K562 (cell line): ENCODE results near the gene TGFB2. TPM values are rescaled to one million over a fixed set of nuclear protein-coding genes. Genes with fewer than 3 reads are reported as not detected.

Source experiments
- ATAC-seq: fragments of 200-7000 bp; cut with Tn5 transposase; 3 replicates; pipeline ENCODE4 v1.9.1; 2020; ENCODE audit warnings: moderate library complexity
- BruUV-seq: library from RNA; stranded (reverse); fragments of 400-500 nt; replicated peaks from 2 replicates; lab custom pipeline; 2021; lab: Mats Ljungman, UMichigan
- CTCF ChIA-PET: fragments of 300-600 bp; formaldehyde crosslinking; extraction: SDS; loops from one replicate; lab custom pipeline; 2021; ENCODE audit warnings: low intra/inter-chr PET ratio; lab: Yijun Ruan, JAX
- POLR2A ChIA-PET: fragments of 300-600, 350-650 bp; sonication (Branson Sonifier 250); formaldehyde crosslinking; extraction: SDS; loops from one replicate; lab custom pipeline; 2021; ENCODE audit warnings: antibody characterized with exemption, inconsistent platforms; lab: Yijun Ruan, JAX
- DNase-seq, 4 experiments: peaks; one replicate each; pipeline versions ENCODE4 v3.0.0 to v3.0.0-alpha.2; 2011 to 2018; ENCODE audit warnings: low spot score in 3 of 4, mixed read lengths in 3 of 4; ENCODE audit errors: extremely low read depth in 1 of 4
- FAIRE-seq: peaks from 2 replicates; lab custom pipeline; 2011; peaks lifted over from hg19 to GRCh38; lab: Jason Lieb, UNC
- H2AFZ ChIP-seq: 2 replicates; pipeline ENCODE4 v1.6.0; 2011; ENCODE audit warnings: low read depth, low read length, control low read depth, inconsistent platforms
- H3K27ac ChIP-seq: fragments of 200-600 bp; 3 replicates; pipeline ENCODE4 v1.8.0; 2011; ENCODE audit warnings: low read depth, mild to moderate bottlenecking, control low read depth, inconsistent platforms, low read length, moderate library complexity, mixed read lengths; ENCODE audit errors: extremely low read depth
- H3K27me3 ChIP-seq, 2 experiments: fragments of 300-600 bp in 1 of 2; 2 replicates in 1 of 2; 3 replicates in 1 of 2; pipeline versions ENCODE4 v1.6.0 to v1.8.0; 2011; ENCODE audit warnings: inconsistent platforms in 2 of 2, low read length in 2 of 2, mild to moderate bottlenecking in 1 of 2, mixed read lengths in 1 of 2, moderate library complexity in 1 of 2; ENCODE audit not compliant: control insufficient read depth in 2 of 2, insufficient read depth in 2 of 2
- H3K36me3 ChIP-seq: fragments of 300-600 bp; 3 replicates; pipeline ENCODE4 v1.8.0; 2011; ENCODE audit warnings: mild to moderate bottlenecking, low read length, inconsistent platforms; ENCODE audit not compliant: control insufficient read depth, insufficient read depth
- H3K4me1 ChIP-seq, 2 experiments: fragments of 200-600 bp in 1 of 2; replicated peaks in 1 of 2; 2 replicates in 1 of 2; 3 replicates in 1 of 2; pipeline versions ENCODE4 v1.5.1 to v1.8.0; 2011; ENCODE audit warnings: inconsistent platforms in 2 of 2, low read length in 2 of 2, mild to moderate bottlenecking in 1 of 2, mixed read lengths in 1 of 2, moderate library complexity in 1 of 2; ENCODE audit not compliant: control insufficient read depth in 2 of 2, insufficient read depth in 2 of 2
- H3K4me2 ChIP-seq: 2 replicates; pipeline ENCODE4 v1.6.1; 2011; ENCODE audit warnings: low read length, control low read depth, inconsistent platforms, mixed read lengths; ENCODE audit not compliant: insufficient read depth
- H3K4me3 ChIP-seq: fragments of 200-600 bp; sonication (generic), shearing (Covaris generic); 2 replicates; pipeline ENCODE4 v1.5.1; 2016; ENCODE audit warnings: control low read depth, inconsistent platforms
- H3K79me2 ChIP-seq: fragments of 200-600 bp; 3 replicates; pipeline ENCODE4 v1.8.0; 2011; ENCODE audit warnings: low read length, inconsistent platforms; ENCODE audit not compliant: control insufficient read depth, insufficient read depth
- H3K9ac ChIP-seq, 2 experiments: 2 replicates each; pipeline versions ENCODE4 v1.6.0 to v1.6.1; 2011; ENCODE audit warnings: low read depth in 2 of 2, low read length in 2 of 2, control low read depth in 1 of 2, inconsistent platforms in 1 of 2, mild to moderate bottlenecking in 1 of 2, mixed read lengths in 1 of 2; ENCODE audit not compliant: insufficient read depth in 1 of 2
- H3K9me1 ChIP-seq: one replicate; pipeline ENCODE4 v1.6.0; 2011; ENCODE audit warnings: inconsistent platforms, mild to moderate bottlenecking, low read length, moderate library complexity; ENCODE audit not compliant: control insufficient read depth, insufficient read depth
- H3K9me3 ChIP-seq: replicated peaks from 2 replicates; pipeline ENCODE4 v1.5.1; 2011; ENCODE audit warnings: low read depth, low read length, inconsistent platforms; ENCODE audit not compliant: control insufficient read depth, insufficient read depth
- H4K20me1 ChIP-seq: replicated peaks from 2 replicates; pipeline ENCODE4 v1.6.1; 2011; ENCODE audit warnings: low read length, inconsistent platforms, mixed read lengths; ENCODE audit not compliant: control insufficient read depth, insufficient read depth
- ARID4B ChIP-seq: sonication (generic); formaldehyde crosslinking; IDR thresholded peaks from 2 replicates; pipeline ENCODE4 v1.8.0; 2022; ENCODE audit warnings: mild to moderate bottlenecking, missing genetic modification reagents
- CBX3 ChIP-seq, 2 experiments: IDR thresholded peaks; 1 replicate in 1 of 2; 2 replicates in 1 of 2; pipeline ENCODE4 v1.6.1; 2012; ENCODE audit warnings: inconsistent platforms in 2 of 2, low read length in 2 of 2, borderline replicate concordance in 1 of 2, control low read depth in 1 of 2
- FOXJ2 ChIP-seq: fragments of 200-800 bp; sonication (Bioruptor generic); IDR thresholded peaks from 2 replicates; pipeline ENCODE4 v1.6.1; 2016; ENCODE audit warnings: missing genetic modification characterization, missing compliant biosample characterization
- GABPA ChIP-seq: fragments of 200-800 bp; sonication (Bioruptor generic); conservative IDR thresholded peaks from 2 replicates; pipeline ENCODE4 v1.6.1; 2016; ENCODE audit warnings: low read depth, missing genetic modification characterization, missing compliant biosample characterization
- LCOR ChIP-seq: sonication (generic); formaldehyde crosslinking; IDR thresholded peaks from 2 replicates; pipeline ENCODE4 v1.8.0; 2022; ENCODE audit warnings: mild to moderate bottlenecking, missing genetic modification reagents
- PHB ChIP-seq: fragments of 250-450 bp; sonication (Bioruptor Pico); IDR thresholded peaks from 2 replicates; pipeline ENCODE4 v1.5.0; 2021
- POLR3A ChIP-seq: IDR thresholded peaks from 2 replicates; pipeline ENCODE4 v1.6.1; 2011; ENCODE audit warnings: borderline replicate concordance, mild to moderate bottlenecking, moderate library complexity; ENCODE audit not compliant: insufficient read length, insufficient read depth; ENCODE audit errors: extremely low read depth
- PURB ChIP-seq: sonication (generic); formaldehyde crosslinking; IDR thresholded peaks from 2 replicates; pipeline ENCODE4 v1.9.0; 2021; ENCODE audit warnings: low read depth, mild to moderate bottlenecking, missing genetic modification reagents
- STAT5B ChIP-seq: fragments of 250-450 bp; sonication (Bioruptor Pico); IDR thresholded peaks from 2 replicates; pipeline ENCODE4 v1.8.0; 2021; ENCODE audit warnings: mild to moderate bottlenecking, inconsistent platforms
- ZNF449 ChIP-seq: fragments of 250-450 bp; sonication (Bioruptor Pico); IDR thresholded peaks from 2 replicates; pipeline ENCODE4 v1.8.0; 2022; ENCODE audit warnings: moderate library complexity, mild to moderate bottlenecking, inconsistent platforms
- ZNF79 ChIP-seq: fragments of 250-450 bp; sonication (Bioruptor Pico); IDR thresholded peaks from 2 replicates; pipeline ENCODE4 v1.4.0; 2020; ENCODE audit warnings: low read depth, mild to moderate bottlenecking, moderate library complexity
- WGBS: fragments of 100-300 bp; shearing (Covaris generic); methylation state at CpG from one replicate; pipeline ENCODE4 v1.1.6; 2016; ENCODE audit warnings: low coverage, mixed read lengths; ENCODE audit not compliant: insufficient coverage; ENCODE audit errors: missing lambda C conversion rate; 5-methylcytosine and 5-hydroxymethylcytosine counted together
- in situ Hi-C: fragments of 300-500 bp; cut with MboI; formaldehyde crosslinking; loops from 4 replicates; pipeline ENCODE4 v1.15.0; 2018; ENCODE audit warnings: inconsistent platforms, mixed read lengths
- intact Hi-C: fragments of 100-400 bp; cut with micrococcal nuclease; formaldehyde crosslinking; loops from 2 replicates; pipeline ENCODE4 v1.14.2; 2022
- polyA plus RNA-seq, 8 experiments: library from polyadenylated mRNA; depleted of rRNA in 4 of 8; stranded (reverse) in 5 of 8; unstranded in 3 of 8; fragments of >200 nt; fragmentation: Nextera tagmentation in 2 of 8; fragmentation: Illumina TruSeq in 1 of 8; extraction: Ambion mirVana in 2 of 8; extraction: Trizol in 1 of 8; gene quantifications; 2 replicates each; pipeline versions ENCODE4 v1.2.1 to v1.2.3, GENCODE V29; 2011 to 2014; ENCODE audit warnings: inconsistent platforms in 1 of 8, missing spikeins in 1 of 8
- total RNA-seq, 7 experiments: library from RNA; depleted of rRNA in 6 of 7; stranded (reverse); fragments of >200 nt in 6 of 7; fragmentation: Illumina TruSeq in 2 of 7; extraction: Trizol in 2 of 7; gene quantifications; 2 replicates each; pipeline versions ENCODE4 v1.2.1 to v1.2.3, GENCODE V29; 2011 to 2021; ENCODE audit warnings: low replicate concordance in 1 of 7
- TF ChIP-seq, protein P1 (sequence below): fragments of 450-650 bp; IDR thresholded peaks from 2 replicates; pipeline ENCODE4 v1.6.1; 2016; ENCODE audit warnings: antibody characterized with exemption

Gene TGFB2
- total and polyA plus RNA-seq, 9 of the 15 experiments (the other 6 are each of a cell fraction or from before 2014, with no cell fraction given), result 0.03 to 0.41 (median 0.11) TPM; not detected in 3

- ChIA-PET POLR2A (no interaction called here), CTCF (no interaction called here)
- Histone ChIP-seq H3K4me3 (no peak overlapping the region), H3K27ac (no peak overlapping the region), H3K36me3 (no peaks in the 10 kb centered on the region), H3K9me3 (no peaks in the 10 kb centered on the region)
- WGBS, result 16% methylated on average over 4 of the region's 4 CpGs
- intact Hi-C loops, result no loop called here
- DNase-seq (no peak), FAIRE-seq (no peak)
- TF ChIP-seq FOXJ2 (tag) (no peak), PURB (CRISPR knock-in tag) (no peak), STAT5B (CRISPR knock-in tag) (no peak), CBX3 (IDR thresholded peaks at IDR 0.05; ENCODE audit: borderline replicate concordance in 1 of 2, low read length in 2 of 2) (no peak), LCOR (no peak), POLR3A (no peak), PHB (no peak), ARID4B (no peak), ZNF79 (CRISPR knock-in tag) (no peak), GABPA (tag) (no peak), ZNF449 (CRISPR knock-in tag) (no peak)
- TF ChIP-seq, protein P1, sequence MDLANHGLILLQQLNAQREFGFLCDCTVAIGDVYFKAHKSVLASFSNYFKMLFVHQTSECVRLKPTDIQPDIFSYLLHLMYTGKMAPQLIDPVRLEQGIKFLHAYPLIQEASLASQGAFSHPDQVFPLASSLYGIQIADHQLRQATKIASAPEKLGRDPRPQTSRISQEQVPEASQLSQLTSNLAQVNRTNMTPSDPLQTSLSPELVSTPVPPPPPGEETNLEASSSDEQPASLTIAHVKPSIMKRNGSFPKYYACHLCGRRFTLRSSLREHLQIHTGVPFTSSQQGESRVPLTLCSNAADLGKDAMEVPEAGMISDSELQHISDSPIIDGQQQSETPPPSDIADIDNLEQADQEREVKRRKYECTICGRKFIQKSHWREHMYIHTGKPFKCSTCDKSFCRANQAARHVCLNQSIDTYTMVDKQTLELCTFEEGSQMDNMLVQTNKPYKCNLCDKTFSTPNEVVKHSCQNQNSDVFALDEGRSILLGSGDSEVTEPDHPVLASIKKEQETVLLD, result no peak
- TF ChIP-seq, all 486 proteins: peak for 0
- ATAC-seq, result no peak
- Histone ChIP-seq H3K9ac (no peak overlapping the region), H2AFZ (no peak overlapping the region), H3K4me2 (no peak overlapping the region), H3K79me2 (no peaks in the 10 kb centered on the region), H3K4me1 (peaks cover 0 to 10% of the 10 kb centered on the region in 2 experiments; a peak in 3 of 5 replicates), H3K9me1 (no peaks in the 10 kb centered on the region), H4K20me1 (no peaks in the 10 kb centered on the region), H3K27me3 (no peaks in the 10 kb centered on the region)
- no TSS peak for BruUV-seq
- in situ Hi-C loops, result loop anchor here (10.0 kb wide), 1 partner anchor 200 kb away; no protein-coding TSS in a partner anchor
Observed at GRCh38 chr1:218355278-218355677, 10.1 kb downstream of the TGFB2 start.
